Stimulated activated CD4-positive, alpha-beta T cell treated with anti-CD3 and anti-CD28 coated beads, TNF-alpha, amount 100 ng/mL, for 1 hour (primary cell): ENCODE measurements around the gene JCHAIN.
A peak's percentile ranks its signal among the peaks of the same experiment; 100 is the strongest.
"Not testable (repeated sequence)": the region's sequence is repeated elsewhere in the genome, so short reads cannot be mapped to it uniquely, and the experiment has no call there.

Experiments
- DNase-seq, 3 donors: peaks; one replicate each; pipeline ENCODE4 v3.0.0-alpha.2; 2020; ENCODE audit warnings: low read depth in 3 of 3, low spot score in 1 of 3

JCHAIN gene

GRCh38 chr4:70688795-70689231, 22.5 kb upstream of the JCHAIN start:
- DNase-seq, result peak in 1 of 3 donors; percentile 14

DNA sequence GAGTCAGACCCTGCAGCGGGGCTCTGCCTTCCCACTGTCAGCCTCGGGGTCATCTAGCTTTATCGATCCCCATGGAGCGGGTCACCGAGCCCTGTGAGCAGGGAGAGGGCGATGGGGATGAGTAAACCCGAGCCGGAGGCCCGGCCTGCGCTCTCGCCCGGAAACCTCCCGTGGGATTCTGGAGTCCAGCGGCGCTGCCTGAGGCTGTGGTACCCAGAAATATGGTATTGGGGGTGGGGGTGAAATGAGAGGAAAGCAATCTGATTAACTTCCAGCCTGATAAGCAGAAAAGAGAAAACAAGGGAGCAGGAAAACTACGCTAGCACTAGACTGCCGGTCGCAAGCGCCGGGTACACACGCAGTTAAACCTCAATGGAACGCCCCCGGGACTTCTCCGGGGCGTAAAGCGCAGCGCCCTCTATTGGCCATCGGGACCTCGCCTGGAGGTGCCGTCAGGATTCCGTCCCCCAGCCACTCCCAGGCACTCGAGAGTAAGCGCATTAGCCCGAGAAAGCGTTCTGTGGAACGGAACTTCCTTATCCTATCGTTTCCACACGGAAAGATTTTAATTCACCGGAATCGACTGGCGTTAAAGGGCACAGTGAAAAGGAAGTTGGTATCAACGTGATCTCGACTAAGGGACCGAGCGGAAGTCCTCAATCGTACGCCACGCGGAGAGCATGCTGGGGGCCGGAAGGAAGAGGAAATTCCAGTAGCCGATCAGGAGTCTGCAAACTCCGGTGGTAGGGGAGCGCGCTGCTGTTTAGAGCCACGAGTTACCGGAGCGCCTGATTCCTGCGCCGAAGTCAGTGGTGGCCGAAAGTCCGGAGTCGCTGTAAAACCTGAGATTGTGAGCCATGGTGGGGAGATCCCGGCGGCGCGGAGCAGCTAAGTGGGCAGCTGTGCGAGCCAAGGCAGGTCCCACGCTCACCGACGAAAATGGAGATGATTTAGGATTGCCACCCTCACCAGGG, 21.8 kb upstream of the JCHAIN start, which contains the start of gene UTP3:
UTP3 (plus strand) TSS at position 712 of the 974 bp plus-strand sequence; CDS start at position 858, 146 bp downstream.
- peak; percentile 84 to 93 (median 84) for DNase-seq

- DNase-seq, result no peak
Measured at GRCh38 chr4:70687392-70687791, 21.1 kb upstream of the JCHAIN start.

DNA sequence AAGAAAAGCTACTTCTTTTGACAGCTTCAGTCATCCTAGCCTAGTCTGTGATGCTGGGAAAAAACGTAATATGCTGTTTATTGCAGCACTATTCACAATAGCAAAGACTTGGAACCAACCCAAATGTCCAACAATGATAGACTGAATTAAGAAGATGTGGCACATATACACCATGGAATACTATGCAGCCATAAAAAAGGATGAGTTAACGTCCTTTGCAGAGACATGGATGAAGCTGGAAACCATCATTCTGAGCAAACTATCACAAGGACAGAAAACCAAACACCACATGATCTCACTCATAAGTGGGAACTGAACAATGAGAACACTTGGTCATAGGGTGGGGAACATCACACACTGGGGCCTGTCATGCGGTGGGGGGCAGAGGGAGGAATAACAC, 15.8 kb upstream of the JCHAIN start:
- DNase-seq, result not testable (repeated sequence)

DNA sequence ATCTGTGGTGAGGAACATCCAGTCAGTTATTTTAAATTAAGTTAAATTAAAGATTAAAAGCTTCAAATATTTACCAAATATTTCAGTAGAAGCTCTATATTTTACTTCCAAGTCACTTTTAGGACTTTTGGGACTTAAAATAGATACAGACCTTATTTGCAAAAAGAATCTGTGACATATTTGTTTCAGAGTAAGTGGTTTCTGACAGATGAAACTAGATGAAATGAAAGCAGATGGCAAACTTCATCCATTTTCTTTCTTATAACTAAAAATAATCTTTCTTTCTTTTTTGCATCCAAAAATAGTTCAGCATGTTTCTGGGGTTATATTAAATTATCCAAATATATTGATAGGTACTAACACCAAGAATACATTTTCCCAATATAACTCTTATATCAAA, 15.4 kb upstream of the JCHAIN start:
- DNase-seq, result no peak

GRCh38 chr4:70680934-70681333, 14.6 kb upstream of the JCHAIN start:
- no peak for DNase-seq

- DNase-seq, result no peak
Measured at GRCh38 chr4:70678383-70678999, 12.2 kb upstream of the JCHAIN start.

DNA sequence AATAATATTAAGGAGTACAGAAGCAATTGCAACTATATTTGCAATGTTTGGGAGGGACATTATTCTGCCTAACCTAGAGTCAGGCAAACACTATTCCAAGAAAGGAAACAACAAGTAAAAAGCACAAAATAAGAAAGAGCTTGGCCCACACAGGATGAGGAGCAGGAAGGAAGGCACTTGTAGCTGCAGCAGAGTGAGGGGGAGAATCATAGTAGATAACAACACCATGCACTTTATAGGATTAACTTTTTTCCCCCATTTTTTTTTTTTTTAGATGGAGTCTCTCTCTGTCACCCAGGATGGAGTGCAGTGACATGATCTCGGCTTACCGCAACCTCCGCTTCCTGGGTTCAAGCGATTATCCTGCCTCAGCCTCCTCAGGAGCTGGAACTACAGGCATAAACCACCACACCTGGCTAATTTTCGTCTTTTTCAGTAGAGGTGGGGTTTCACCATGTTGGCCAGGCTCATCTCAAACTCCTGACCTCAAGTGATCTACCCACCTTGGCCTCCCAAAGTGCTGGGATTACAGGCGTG, 10.3 kb upstream of the JCHAIN start:
- no peak for DNase-seq

GRCh38 chr4:70674731-70675130, 8.4 kb upstream of the JCHAIN start:
- no peak for DNase-seq

DNA sequence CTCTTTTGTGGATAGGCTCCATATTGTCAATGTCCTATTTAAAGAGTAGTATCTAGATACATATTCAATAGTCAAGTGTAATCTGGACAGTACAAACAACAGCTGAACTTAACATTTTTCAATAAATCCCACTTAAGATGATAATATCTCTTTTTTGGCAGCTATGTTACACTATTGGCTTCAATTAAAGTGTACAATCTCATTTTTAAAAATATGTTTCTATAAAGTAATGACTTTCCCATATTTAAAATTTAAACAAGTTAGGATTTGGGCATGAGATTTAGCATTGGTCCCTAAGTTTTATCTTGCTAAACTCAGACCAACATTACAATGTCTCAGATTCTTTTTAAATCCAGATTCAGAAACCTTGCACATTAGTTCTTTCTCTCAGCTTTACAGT, 7.9 kb upstream of the JCHAIN start:
- DNase-seq, result no peak

- no peak for DNase-seq
Measured at GRCh38 chr4:70671091-70671490, 4.8 kb upstream of the JCHAIN start.

- DNase-seq, result no peak
Measured at GRCh38 chr4:70670332-70671014, 4.2 kb upstream of the JCHAIN start.

GRCh38 chr4:70667740-70668535, 1.6 kb upstream of the JCHAIN start:
- no peak for DNase-seq

DNA sequence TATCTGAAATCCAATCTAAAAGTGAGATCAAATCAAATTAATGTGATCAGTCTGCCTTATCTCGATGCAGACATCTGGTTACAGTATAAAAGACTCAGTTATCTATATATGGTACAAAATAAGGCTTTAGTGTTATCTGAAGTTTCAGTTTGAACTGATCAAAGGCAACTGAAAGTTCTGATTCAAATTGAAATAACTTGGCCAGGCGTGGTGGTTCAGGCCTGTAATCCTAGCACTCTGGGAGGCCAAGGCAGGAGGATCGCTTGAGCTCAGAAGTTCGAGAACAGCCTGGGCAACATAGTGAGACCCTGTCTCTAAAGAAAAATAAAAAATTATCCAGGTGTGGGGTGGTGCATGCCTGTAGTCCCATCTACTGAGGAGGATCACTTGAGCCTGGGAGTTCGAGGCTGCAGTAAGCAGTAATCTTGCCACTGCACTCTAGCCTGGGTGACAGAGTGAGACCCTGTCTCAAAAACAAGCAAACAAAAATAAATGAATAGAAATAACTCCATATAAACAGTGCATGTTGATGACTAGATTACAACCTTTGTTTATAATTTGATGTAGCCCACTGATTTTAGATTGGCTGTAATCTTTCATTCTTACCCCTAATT, 4.9 kb downstream of the JCHAIN start:
- DNase-seq, result not testable (repeated sequence)

DNA sequence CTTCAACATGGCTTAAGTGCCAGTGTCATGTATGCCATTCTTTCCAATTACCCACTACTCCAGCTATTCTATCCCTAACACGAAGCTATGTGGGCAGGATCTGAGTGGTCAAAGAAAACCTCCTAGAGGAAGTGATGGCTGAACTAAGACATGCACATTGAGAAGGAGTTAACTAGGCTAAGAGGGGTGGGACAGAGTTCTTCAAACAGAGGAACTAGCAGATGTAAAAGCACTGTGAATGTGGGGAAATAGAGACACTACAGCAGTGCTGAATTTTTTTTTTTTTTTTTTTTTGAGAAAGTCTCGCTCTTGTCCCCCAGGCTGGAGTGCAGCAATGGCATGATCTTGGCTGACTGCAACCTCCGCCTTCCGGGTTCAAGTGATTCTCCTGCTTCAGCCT, 6.2 kb downstream of the JCHAIN start:
- no peak for DNase-seq

DNA sequence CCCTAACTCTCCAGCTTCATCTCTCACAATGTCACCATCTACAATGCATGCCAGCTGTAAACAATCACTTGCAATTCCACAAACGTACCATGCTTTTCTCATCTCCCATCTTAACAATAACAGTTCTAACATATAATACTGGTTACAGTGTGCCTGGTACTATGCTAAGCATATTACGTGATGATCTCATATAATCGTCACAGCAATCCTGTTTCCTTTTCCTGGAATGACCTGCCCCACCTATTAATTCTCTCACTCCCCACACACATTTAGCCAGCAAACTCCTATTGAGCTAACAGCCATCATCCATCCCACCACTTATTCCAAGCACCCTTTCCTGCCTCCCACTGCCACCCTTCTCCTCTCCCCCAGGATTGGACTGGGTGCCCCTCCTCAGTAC, 7.9 kb downstream of the JCHAIN start:
- DNase-seq, result no peak

- no peak for DNase-seq
Measured at GRCh38 chr4:70657326-70657725, 9.0 kb downstream of the JCHAIN start.

DNA sequence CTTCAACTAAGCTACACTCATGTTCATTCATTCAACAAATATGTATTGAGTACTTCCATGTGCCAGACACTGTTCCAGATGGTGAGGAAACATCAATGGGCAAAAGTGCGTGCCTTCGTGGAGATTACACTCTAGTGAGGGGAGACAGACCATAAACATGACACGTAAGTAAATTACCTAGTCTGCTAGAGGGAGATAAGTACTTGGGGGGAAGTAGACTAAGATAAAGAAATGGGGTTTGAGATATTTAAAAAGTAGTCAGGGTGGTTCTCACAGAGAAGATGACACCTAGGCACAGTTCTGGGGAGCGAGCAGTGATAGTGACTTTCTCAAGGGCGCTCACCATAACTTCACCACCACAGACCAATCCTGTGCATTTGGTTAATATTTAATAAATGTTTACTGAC, 11.7 kb downstream of the JCHAIN start:
- DNase-seq, result no peak

- DNase-seq, result no peak
Measured at GRCh38 chr4:70651864-70652506, 14.3 kb downstream of the JCHAIN start.

- DNase-seq, result not testable (repeated sequence)
Measured at GRCh38 chr4:70650741-70651140, 15.6 kb downstream of the JCHAIN start.
